Liver (tissue), 3 donors: Measurements from ENCODE around the gene ABCC2.

Experiments used
- FOXA1 ChIP-seq: IDR thresholded peaks from 2 replicates; pipeline ENCODE4 v1.6.1; 2016; ENCODE audit warnings: antibody characterized with exemption
- FOXA2 ChIP-seq: IDR thresholded peaks from 2 replicates; pipeline ENCODE4 v1.6.1; 2016; ENCODE audit warnings: antibody characterized with exemption
- GABPA ChIP-seq, 2 donors: IDR thresholded peaks in 1 of 2; conservative IDR thresholded peaks in 1 of 2; 2 replicates each; pipeline ENCODE4 v1.6.1; 2016; ENCODE audit warnings: antibody characterized with exemption in 2 of 2, mild to moderate bottlenecking in 1 of 2, moderate library complexity in 1 of 2
- JUND ChIP-seq, 2 donors: IDR thresholded peaks; 2 replicates each; pipeline ENCODE4 v1.6.1; 2016; ENCODE audit warnings: antibody characterized with exemption in 2 of 2
- MAX ChIP-seq: IDR thresholded peaks from 2 replicates; pipeline ENCODE4 v1.6.1; 2016; ENCODE audit warnings: antibody characterized with exemption
- RXRA ChIP-seq, 2 donors: IDR thresholded peaks; 2 replicates each; pipeline ENCODE4 v1.6.1; 2017 to 2018; ENCODE audit warnings: antibody characterized with exemption in 2 of 2, mild to moderate bottlenecking in 1 of 2
- SP1 ChIP-seq: IDR thresholded peaks from 2 replicates; pipeline ENCODE4 v1.6.1; 2018; ENCODE audit warnings: antibody characterized with exemption, mild to moderate bottlenecking
- YY1 ChIP-seq: IDR thresholded peaks from 2 replicates; pipeline ENCODE4 v1.6.1; 2016; ENCODE audit warnings: antibody characterized with exemption, mild to moderate bottlenecking
- TF ChIP-seq, protein P1 (sequence below): fragments of 150-350 bp; IDR thresholded peaks from 2 replicates; pipeline ENCODE4 v1.5.1; 2017; ENCODE audit warnings: improper control_type of control experiment, low read depth, low read length; ENCODE audit not compliant: missing input control
- TF ChIP-seq, protein P2 (sequence below): IDR thresholded peaks from 2 replicates; pipeline ENCODE4 v1.6.1; 2016; ENCODE audit warnings: antibody characterized with exemption
- TF ChIP-seq, protein P3 (sequence below): IDR thresholded peaks from 2 replicates; pipeline ENCODE4 v1.6.1; 2016; ENCODE audit warnings: antibody characterized with exemption
- TF ChIP-seq, protein P4 (sequence below): IDR thresholded peaks from 2 replicates; pipeline ENCODE4 v1.6.1; 2016; ENCODE audit warnings: antibody characterized with exemption, mild to moderate bottlenecking
- donor health status: healthy.
- donor health status: healthy.

GRCh38 chr10:99760321-99760720, 22.1 kb upstream of the ABCC2 start:
- TF ChIP-seq MAX (no peak), YY1 (no peak), GABPA (IDR thresholded peaks at IDR 0.05 in 1 of 2, conservative IDR thresholded peaks at IDR 0.05 in 1 of 2) (no peak), FOXA2 (no peak), RXRA (IDR thresholded peaks at IDR 0.05) (no peak), FOXA1 (no peak), SP1 (no peak), JUND (IDR thresholded peaks at IDR 0.05) (no peak)
- TF ChIP-seq, protein P1, sequence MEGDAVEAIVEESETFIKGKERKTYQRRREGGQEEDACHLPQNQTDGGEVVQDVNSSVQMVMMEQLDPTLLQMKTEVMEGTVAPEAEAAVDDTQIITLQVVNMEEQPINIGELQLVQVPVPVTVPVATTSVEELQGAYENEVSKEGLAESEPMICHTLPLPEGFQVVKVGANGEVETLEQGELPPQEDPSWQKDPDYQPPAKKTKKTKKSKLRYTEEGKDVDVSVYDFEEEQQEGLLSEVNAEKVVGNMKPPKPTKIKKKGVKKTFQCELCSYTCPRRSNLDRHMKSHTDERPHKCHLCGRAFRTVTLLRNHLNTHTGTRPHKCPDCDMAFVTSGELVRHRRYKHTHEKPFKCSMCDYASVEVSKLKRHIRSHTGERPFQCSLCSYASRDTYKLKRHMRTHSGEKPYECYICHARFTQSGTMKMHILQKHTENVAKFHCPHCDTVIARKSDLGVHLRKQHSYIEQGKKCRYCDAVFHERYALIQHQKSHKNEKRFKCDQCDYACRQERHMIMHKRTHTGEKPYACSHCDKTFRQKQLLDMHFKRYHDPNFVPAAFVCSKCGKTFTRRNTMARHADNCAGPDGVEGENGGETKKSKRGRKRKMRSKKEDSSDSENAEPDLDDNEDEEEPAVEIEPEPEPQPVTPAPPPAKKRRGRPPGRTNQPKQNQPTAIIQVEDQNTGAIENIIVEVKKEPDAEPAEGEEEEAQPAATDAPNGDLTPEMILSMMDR, result no peak
- TF ChIP-seq, protein P2, sequence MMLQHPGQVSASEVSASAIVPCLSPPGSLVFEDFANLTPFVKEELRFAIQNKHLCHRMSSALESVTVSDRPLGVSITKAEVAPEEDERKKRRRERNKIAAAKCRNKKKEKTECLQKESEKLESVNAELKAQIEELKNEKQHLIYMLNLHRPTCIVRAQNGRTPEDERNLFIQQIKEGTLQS, result no peak
- TF ChIP-seq, protein P3, sequence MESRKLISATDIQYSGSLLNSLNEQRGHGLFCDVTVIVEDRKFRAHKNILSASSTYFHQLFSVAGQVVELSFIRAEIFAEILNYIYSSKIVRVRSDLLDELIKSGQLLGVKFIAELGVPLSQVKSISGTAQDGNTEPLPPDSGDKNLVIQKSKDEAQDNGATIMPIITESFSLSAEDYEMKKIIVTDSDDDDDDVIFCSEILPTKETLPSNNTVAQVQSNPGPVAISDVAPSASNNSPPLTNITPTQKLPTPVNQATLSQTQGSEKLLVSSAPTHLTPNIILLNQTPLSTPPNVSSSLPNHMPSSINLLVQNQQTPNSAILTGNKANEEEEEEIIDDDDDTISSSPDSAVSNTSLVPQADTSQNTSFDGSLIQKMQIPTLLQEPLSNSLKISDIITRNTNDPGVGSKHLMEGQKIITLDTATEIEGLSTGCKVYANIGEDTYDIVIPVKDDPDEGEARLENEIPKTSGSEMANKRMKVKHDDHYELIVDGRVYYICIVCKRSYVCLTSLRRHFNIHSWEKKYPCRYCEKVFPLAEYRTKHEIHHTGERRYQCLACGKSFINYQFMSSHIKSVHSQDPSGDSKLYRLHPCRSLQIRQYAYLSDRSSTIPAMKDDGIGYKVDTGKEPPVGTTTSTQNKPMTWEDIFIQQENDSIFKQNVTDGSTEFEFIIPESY, result no peak
- TF ChIP-seq, protein P4, sequence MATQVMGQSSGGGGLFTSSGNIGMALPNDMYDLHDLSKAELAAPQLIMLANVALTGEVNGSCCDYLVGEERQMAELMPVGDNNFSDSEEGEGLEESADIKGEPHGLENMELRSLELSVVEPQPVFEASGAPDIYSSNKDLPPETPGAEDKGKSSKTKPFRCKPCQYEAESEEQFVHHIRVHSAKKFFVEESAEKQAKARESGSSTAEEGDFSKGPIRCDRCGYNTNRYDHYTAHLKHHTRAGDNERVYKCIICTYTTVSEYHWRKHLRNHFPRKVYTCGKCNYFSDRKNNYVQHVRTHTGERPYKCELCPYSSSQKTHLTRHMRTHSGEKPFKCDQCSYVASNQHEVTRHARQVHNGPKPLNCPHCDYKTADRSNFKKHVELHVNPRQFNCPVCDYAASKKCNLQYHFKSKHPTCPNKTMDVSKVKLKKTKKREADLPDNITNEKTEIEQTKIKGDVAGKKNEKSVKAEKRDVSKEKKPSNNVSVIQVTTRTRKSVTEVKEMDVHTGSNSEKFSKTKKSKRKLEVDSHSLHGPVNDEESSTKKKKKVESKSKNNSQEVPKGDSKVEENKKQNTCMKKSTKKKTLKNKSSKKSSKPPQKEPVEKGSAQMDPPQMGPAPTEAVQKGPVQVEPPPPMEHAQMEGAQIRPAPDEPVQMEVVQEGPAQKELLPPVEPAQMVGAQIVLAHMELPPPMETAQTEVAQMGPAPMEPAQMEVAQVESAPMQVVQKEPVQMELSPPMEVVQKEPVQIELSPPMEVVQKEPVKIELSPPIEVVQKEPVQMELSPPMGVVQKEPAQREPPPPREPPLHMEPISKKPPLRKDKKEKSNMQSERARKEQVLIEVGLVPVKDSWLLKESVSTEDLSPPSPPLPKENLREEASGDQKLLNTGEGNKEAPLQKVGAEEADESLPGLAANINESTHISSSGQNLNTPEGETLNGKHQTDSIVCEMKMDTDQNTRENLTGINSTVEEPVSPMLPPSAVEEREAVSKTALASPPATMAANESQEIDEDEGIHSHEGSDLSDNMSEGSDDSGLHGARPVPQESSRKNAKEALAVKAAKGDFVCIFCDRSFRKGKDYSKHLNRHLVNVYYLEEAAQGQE, result no peak
